H1 (cell line): Measurements from ENCODE around the gene DTX4. TPM values are rescaled to one million over a fixed set of nuclear protein-coding genes. Genes with fewer than 3 reads are reported as not detected.

ENCODE experiments used
- ATF2 ChIP-seq: IDR thresholded peaks from 2 replicates; pipeline ENCODE4 v1.6.1; 2012; ENCODE audit warnings: low read length, inconsistent platforms
- BCL11A ChIP-seq, 2 experiments: IDR thresholded peaks; one replicate each; pipeline ENCODE4 v1.6.1; 2011; ENCODE audit warnings: low read depth in 2 of 2, low read length in 2 of 2, mild to moderate bottlenecking in 2 of 2
- CHD1 ChIP-seq: IDR thresholded peaks from 2 replicates; pipeline ENCODE4 v1.6.1; 2012; ENCODE audit warnings: low read depth, low read length, improper control_type of control experiment
- RBBP5 ChIP-seq: IDR thresholded peaks from 2 replicates; pipeline ENCODE4 v1.7.1; 2012; ENCODE audit warnings: low read depth, mild to moderate bottlenecking, inconsistent platforms, low read length, moderate library complexity, borderline replicate concordance
- USF2 ChIP-seq: IDR thresholded peaks from 2 replicates; pipeline ENCODE4 v1.6.1; 2011; ENCODE audit warnings: low read length, improper control_type of control experiment
- polyA plus RNA-seq, 7 experiments: library from polyadenylated mRNA; depleted of rRNA in 3 of 7; stranded (reverse) in 5 of 7; unstranded in 2 of 7; fragments of >200 nt in 5 of 7; fragments of 200-250 nt in 2 of 7; gene quantifications; 1 replicate in 5 of 7; 2 replicates in 1 of 7; 4 replicates in 1 of 7; pipeline versions ENCODE4 v1.2.1 to v1.2.3, GENCODE V29; 2011 to 2013; ENCODE audit warnings: missing spikeins in 2 of 7, mixed read lengths in 2 of 7
- total RNA-seq: library from RNA; stranded (reverse); fragmentation: NEBNext Ultra II Directional; extraction: Animal tissue kit (Norgen Biotek cat#: 25700); gene quantifications from 2 replicates; pipeline ENCODE4 v1.2.1, GENCODE V29; 2021

The DTX4 gene
- total and polyA plus RNA-seq, 2 of the 8 experiments (the other 6 are each of a cell fraction or from before 2014, with no cell fraction given) = 5.1 to 18.8 TPM

- TF ChIP-seq ATF2 = no peak
- TF ChIP-seq BCL11A (IDR thresholded peaks at IDR 0.05; ENCODE audit: low read depth in 2 of 2, low read length in 2 of 2) = no peak
- no peak for TF ChIP-seq USF2
- no peak for TF ChIP-seq CHD1
- no peak for TF ChIP-seq RBBP5
Observed at GRCh38 chr11:59216641-59217564, 45.0 kb downstream of the DTX4 start (continued).
